RKO (cell line): Measurements from ENCODE around the gene RFX4.

ENCODE experiments used
- DNase-seq: peaks from one replicate; pipeline ENCODE4 v3.0.0-alpha.2; 2016; ENCODE audit warnings: low spot score

RFX4 gene

GRCh38 chr12:106646472-106646871 is 63.7 kb downstream of the RFX4 start:
- no peak for DNase-seq

- no peak for DNase-seq
Observed at GRCh38 chr12:106647793-106648514, 65.2 kb downstream of the RFX4 start.

GRCh38 chr12:106648736-106649135 is 65.9 kb downstream of the RFX4 start:
- peak; percentile 11 for DNase-seq

- no peak for DNase-seq
Observed at GRCh38 chr12:106651552-106651951, 68.7 kb downstream of the RFX4 start.

GRCh38 chr12:106652510-106653015 is 69.8 kb downstream of the RFX4 start:
- no peak for DNase-seq

- DNase-seq = no peak
Observed at GRCh38 chr12:106655577-106655976, 72.8 kb downstream of the RFX4 start.

- DNase-seq = no peak
Observed at GRCh38 chr12:106657488-106657887, 74.7 kb downstream of the RFX4 start.

- no peak for DNase-seq
Observed at GRCh38 chr12:106663385-106663784, 80.6 kb downstream of the RFX4 start.

GRCh38 chr12:106669216-106669615 is 86.4 kb downstream of the RFX4 start:
- no peak for DNase-seq

GRCh38 chr12:106670131-106670530 is 87.3 kb downstream of the RFX4 start:
- no peak for DNase-seq

- DNase-seq = no peak
Observed at GRCh38 chr12:106671840-106672239, 89.0 kb downstream of the RFX4 start.

- no peak for DNase-seq
Observed at GRCh38 chr12:106672314-106673025, 89.7 kb downstream of the RFX4 start.

GRCh38 chr12:106673141-106673540 is 90.3 kb downstream of the RFX4 start:
- no peak for DNase-seq

GRCh38 chr12:106675651-106676435 is 93.0 kb downstream of the RFX4 start:
- no peak for DNase-seq

- no peak for DNase-seq
Observed at GRCh38 chr12:106679574-106679973, 96.8 kb downstream of the RFX4 start.

- DNase-seq = no peak
Observed at GRCh38 chr12:106680280-106680679, 97.5 kb downstream of the RFX4 start.

- no peak for DNase-seq
Observed at GRCh38 chr12:106681210-106681609, 98.4 kb downstream of the RFX4 start.

GRCh38 chr12:106682594-106683234 is 99.9 kb downstream of the RFX4 start:
- DNase-seq = peak; percentile 9

- no peak for DNase-seq
Observed at GRCh38 chr12:106684497-106684896, 101.7 kb downstream of the RFX4 start.

GRCh38 chr12:106685381-106685780 is 102.6 kb downstream of the RFX4 start:
- no peak for DNase-seq

GRCh38 chr12:106687672-106688071 is 104.9 kb downstream of the RFX4 start:
- DNase-seq = no peak
